Stomach (tissue), 9 donors: Measurements from ENCODE around the gene FLVCR1. TPM values are rescaled to one million over a fixed set of nuclear protein-coding genes. Genes with fewer than 3 reads are reported as not detected.

Source experiments
- DNase-seq, 2 donors: peaks; one replicate each; pipeline versions ENCODE4 v3.0.0 to v3.0.0-alpha.2; 2013 to 2019
- H3K27ac ChIP-seq, 5 donors: fragments of 200-600 bp in 4 of 5; sonication (generic) in 4 of 5; one replicate each; pipeline ENCODE4 v1.5.1; 2013 to 2019; ENCODE audit warnings: mild to moderate bottlenecking in 1 of 5, moderate library complexity in 1 of 5
- H3K27me3 ChIP-seq, 3 donors: fragments of 200-600 bp; sonication (generic); one replicate each; pipeline ENCODE4 v1.5.1; 2017 to 2019; ENCODE audit warnings: mixed run types in 1 of 3
- H3K36me3 ChIP-seq, 4 donors: fragments of 200-600 bp; sonication (generic); 1 replicate in 3 of 4; 2 replicates in 1 of 4; pipeline ENCODE4 v1.5.1; 2016 to 2019
- H3K4me1 ChIP-seq, 4 donors: fragments of 200-600 bp; sonication (generic); one replicate each; pipeline ENCODE4 v1.5.1; 2016 to 2019
- H3K4me3 ChIP-seq, 4 donors: fragments of 200-600 bp; sonication (generic) in 3 of 4; one replicate each; pipeline ENCODE4 v1.5.1; 2016 to 2019; ENCODE audit warnings: mild to moderate bottlenecking in 1 of 4
- H3K9me3 ChIP-seq, 4 donors: fragments of 200-600 bp; sonication (generic); one replicate each; pipeline ENCODE4 v1.5.1; 2016 to 2019
- EP300 ChIP-seq: sonication (generic); formaldehyde crosslinking; IDR thresholded peaks from one replicate; pipeline ENCODE4 v1.6.1; 2017; ENCODE audit warnings: antibody characterized with exemption
- POLR2A ChIP-seq, 4 donors: fragments of 450-650 bp; IDR thresholded peaks; one replicate each; pipeline ENCODE4 v1.6.1; 2016; ENCODE audit warnings: antibody characterized with exemption in 4 of 4, control low read depth in 2 of 4, mild to moderate bottlenecking in 1 of 4, moderate library complexity in 1 of 4
- POLR2AphosphoS5 ChIP-seq, 3 donors: sonication (generic); formaldehyde crosslinking; IDR thresholded peaks; one replicate each; pipeline ENCODE4 v1.6.1; 2016; ENCODE audit warnings: antibody characterized with exemption in 3 of 3
- WGBS, 5 donors: extraction: QIAGEN DNeasy Blood & Tissue Kit in 3 of 5; methylation state at CpG; one replicate each; pipeline versions ENCODE4 v1.1.5 to v1.1.7; 2013 to 2018; 5-methylcytosine and 5-hydroxymethylcytosine counted together
- intact Hi-C: fragments of 100-400 bp; cut with DNase I; formaldehyde crosslinking; loops from one replicate; pipeline ENCODE4 v1.15.1; 2023; ENCODE audit warnings: low total_unique reads
- polyA plus RNA-seq, 3 donors: library from polyadenylated mRNA; stranded (reverse); fragments of 200-250 nt; gene quantifications; one replicate each; pipeline ENCODE4 v1.2.3, GENCODE V29; 2013
- total RNA-seq, 5 donors: library from RNA; depleted of rRNA; stranded (reverse); fragments of >200 nt; gene quantifications; one replicate each; pipeline versions ENCODE4 v1.1.0 to v1.2.3, GENCODE V29; 2014 to 2016
- TF ChIP-seq, protein P1 (sequence below), 7 experiments: fragments of 450-650 bp in 4 of 7; fragments of 200-600 bp in 3 of 7; sonication (generic) in 3 of 7; IDR thresholded peaks; one replicate each; pipeline ENCODE4 v1.5.1; 2016 to 2019; ENCODE audit warnings: antibody characterized with exemption in 7 of 7, control low read depth in 2 of 7, mild to moderate bottlenecking in 1 of 7
- donor health status: healthy with polysubstance abuse.
- donor health status: Bipolar disorder and iron deficiency.
- donor health status: healthy.

FLVCR1 gene
- total and polyA plus RNA-seq, 8 donors: 0.61 to 19.1 (median 6.3) TPM

- TF ChIP-seq POLR2AphosphoS5 (IDR thresholded peaks at IDR 0.05): no peak
- TF ChIP-seq, protein P1, sequence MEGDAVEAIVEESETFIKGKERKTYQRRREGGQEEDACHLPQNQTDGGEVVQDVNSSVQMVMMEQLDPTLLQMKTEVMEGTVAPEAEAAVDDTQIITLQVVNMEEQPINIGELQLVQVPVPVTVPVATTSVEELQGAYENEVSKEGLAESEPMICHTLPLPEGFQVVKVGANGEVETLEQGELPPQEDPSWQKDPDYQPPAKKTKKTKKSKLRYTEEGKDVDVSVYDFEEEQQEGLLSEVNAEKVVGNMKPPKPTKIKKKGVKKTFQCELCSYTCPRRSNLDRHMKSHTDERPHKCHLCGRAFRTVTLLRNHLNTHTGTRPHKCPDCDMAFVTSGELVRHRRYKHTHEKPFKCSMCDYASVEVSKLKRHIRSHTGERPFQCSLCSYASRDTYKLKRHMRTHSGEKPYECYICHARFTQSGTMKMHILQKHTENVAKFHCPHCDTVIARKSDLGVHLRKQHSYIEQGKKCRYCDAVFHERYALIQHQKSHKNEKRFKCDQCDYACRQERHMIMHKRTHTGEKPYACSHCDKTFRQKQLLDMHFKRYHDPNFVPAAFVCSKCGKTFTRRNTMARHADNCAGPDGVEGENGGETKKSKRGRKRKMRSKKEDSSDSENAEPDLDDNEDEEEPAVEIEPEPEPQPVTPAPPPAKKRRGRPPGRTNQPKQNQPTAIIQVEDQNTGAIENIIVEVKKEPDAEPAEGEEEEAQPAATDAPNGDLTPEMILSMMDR (IDR thresholded peaks at IDR 0.05): no peak
- TF ChIP-seq EP300: no peak
- TF ChIP-seq POLR2A (IDR thresholded peaks at IDR 0.05): no peak
- intact Hi-C loops: no loop called here
- no peaks in the 10 kb centered on the region for H3K36me3 ChIP-seq
- no peak overlapping the region for H3K4me3 ChIP-seq
- DNase-seq: no peak
- 68 to 76% (median 74%) methylated on average over 3 of the region's 3 CpGs for WGBS, 5 donors
- H3K27ac ChIP-seq: no peak overlapping the region
- no peaks in the 10 kb centered on the region for H3K27me3 ChIP-seq
- H3K9me3 ChIP-seq: no peaks in the 10 kb centered on the region
- H3K4me1 ChIP-seq: peaks cover 0 to 24% (median 8%) of the 10 kb centered on the region in 4 donors
Measured at GRCh38 chr1:212914789-212915188, 56.7 kb downstream of the FLVCR1 start.

DNA sequence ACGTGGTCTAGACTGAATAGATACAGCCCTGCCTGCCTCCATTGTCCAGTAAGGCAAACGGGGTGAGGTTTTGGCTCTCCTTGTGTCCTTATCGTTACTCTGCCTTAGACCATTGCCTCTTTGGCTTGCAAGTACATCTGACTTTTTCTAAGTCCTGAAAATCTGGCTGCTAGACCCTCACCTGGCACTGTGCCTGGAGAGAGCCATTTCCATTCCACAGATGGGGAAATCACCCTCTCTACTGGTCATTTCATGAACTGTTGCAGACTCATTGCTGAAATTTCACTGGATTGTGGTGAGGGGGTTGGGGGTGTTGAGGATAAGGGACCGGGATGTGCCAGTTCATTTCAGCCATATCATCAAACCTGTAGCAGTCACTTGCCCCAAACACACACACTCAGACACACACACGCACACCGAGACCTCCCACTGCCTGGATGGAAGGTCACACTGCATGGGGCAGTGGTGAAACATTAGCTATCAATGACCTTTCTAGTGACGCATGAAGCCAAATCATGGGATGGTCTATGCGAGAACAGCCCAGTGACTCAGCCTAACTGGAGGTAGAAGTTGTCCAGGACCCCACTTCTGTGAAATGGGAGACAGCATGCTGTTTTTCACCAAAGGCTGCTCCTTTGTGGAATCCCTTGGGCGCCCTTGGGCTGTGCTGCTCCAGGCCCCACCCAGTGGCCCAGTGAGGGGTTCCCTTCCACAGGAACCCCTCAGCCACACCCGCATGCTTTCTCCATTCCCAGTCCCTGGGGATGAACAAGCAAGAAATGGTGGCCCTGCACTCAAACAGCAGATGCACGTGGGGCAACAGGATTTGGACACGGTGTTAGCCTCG is 57.4 kb downstream of the FLVCR1 start:
- DNase-seq: peak in 1 of 2 donors; percentile 86
- intact Hi-C loops: no loop called here

DNA sequence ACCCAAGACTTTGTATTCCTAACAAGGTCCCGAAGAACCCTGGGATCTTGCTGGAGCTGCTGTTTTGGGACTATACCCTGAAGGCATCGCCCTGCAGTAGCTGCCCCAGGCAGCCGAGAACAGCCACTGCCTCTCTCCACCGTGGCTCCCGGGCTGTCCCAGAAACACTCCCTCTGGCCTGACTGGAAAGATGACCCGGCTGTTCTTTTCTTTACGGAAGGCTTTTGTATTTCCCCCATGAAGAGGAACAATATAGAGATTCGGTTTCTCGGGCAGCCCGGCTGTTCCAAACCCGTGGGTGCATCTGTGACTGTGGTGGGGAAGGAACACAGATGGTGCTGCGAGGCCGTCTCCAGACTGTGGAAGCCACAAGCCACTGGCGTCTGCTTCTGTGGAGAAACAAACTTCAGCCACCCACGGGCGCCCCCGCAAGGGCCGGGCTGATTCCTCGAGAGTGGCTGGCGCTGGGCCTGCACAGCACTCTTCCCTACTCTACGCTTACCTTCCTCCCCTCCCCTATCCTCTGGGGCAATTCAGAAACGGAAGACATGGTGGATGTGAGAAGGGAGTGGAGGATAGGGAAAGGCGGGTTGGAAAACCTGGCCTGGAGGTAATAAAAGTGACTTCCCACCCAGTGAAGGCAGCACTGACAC is 58.5 kb downstream of the FLVCR1 start:
- Histone ChIP-seq H3K4me3 (peak overlapping the region in 3 of 4 donors; percentile 14 to 24 (median 16)), H3K27ac (no peak overlapping the region)
- 17 to 29% (median 25%) methylated on average over 19 to 23 of the region's 23 CpGs for WGBS, 5 donors

More for the DNA sequence above, 57.4 kb downstream of the FLVCR1 start:
- 60 to 72% (median 62%) methylated on average over 12 to 13 of the region's 13 CpGs for WGBS, 5 donors
- Histone ChIP-seq H3K9me3 (no peaks in the 10 kb centered on the region), H3K4me1 (peaks cover 0 to 24% (median 8%) of the 10 kb centered on the region in 4 donors), H3K36me3 (no peaks in the 10 kb centered on the region), H3K4me3 (no peak overlapping the region), H3K27me3 (peaks cover 0 to 2% (median 0%) of the 10 kb centered on the region in 3 donors), H3K27ac (no peak overlapping the region)
- no peak for TF ChIP-seq POLR2A (IDR thresholded peaks at IDR 0.05)
- TF ChIP-seq, protein P1 (IDR thresholded peaks at IDR 0.05): peak in 3 of 7 experiments; percentile 14 to 26 (median 20)
- no peak for TF ChIP-seq POLR2AphosphoS5 (IDR thresholded peaks at IDR 0.05)

GRCh38 chr1:212917134-212917485 is 59.0 kb downstream of the FLVCR1 start:
- no peaks in the 10 kb centered on the region for H3K9me3 ChIP-seq
- H3K27me3 ChIP-seq: peaks cover 0 to 9% (median 0%) of the 10 kb centered on the region in 3 donors
- no peak for TF ChIP-seq POLR2AphosphoS5 (IDR thresholded peaks at IDR 0.05)
- H3K4me1 ChIP-seq: peaks cover 0 to 24% (median 8%) of the 10 kb centered on the region in 4 donors
- intact Hi-C loops: no loop called here
- WGBS, 5 donors: 57 to 66% (median 63%) methylated on average over 9 of the region's 9 CpGs
- no peak overlapping the region for H3K27ac ChIP-seq
- peak overlapping the region in 1 of 4 donors; percentile 14 for H3K4me3 ChIP-seq
- H3K36me3 ChIP-seq: no peaks in the 10 kb centered on the region
- DNase-seq: no peak

More for the DNA sequence above, 58.5 kb downstream of the FLVCR1 start:
- TF ChIP-seq, protein P1 (IDR thresholded peaks at IDR 0.05): no peak
- TF ChIP-seq EP300 (no peak), POLR2AphosphoS5 (IDR thresholded peaks at IDR 0.05) (no peak), POLR2A (IDR thresholded peaks at IDR 0.05) (no peak)
- peak; percentile 30 to 56 for DNase-seq
- peaks cover 0 to 24% (median 8%) of the 10 kb centered on the region in 4 donors for H3K4me1 ChIP-seq
- H3K9me3 ChIP-seq: no peaks in the 10 kb centered on the region
- H3K36me3 ChIP-seq: no peaks in the 10 kb centered on the region
- peaks cover 0 to 9% (median 0%) of the 10 kb centered on the region in 3 donors for H3K27me3 ChIP-seq
- intact Hi-C loops: no loop called here
